ES-I3 (cell line): ENCODE results near the gene HOXB2.
A peak's percentile ranks its signal among the peaks of the same experiment; 100 is the strongest.
"Not testable (repeated sequence)": the region's sequence is repeated elsewhere in the genome, so short reads cannot be mapped to it uniquely, and the experiment has no call there.

ENCODE experiments used
- H3K36me3 ChIP-seq: 2 replicates; pipeline ENCODE4 v1.6.1; 2013; ENCODE audit warnings: mild to moderate bottlenecking, low read length, control low read depth, moderate library complexity; ENCODE audit not compliant: insufficient read depth
- H3K4me1 ChIP-seq: 2 replicates; pipeline ENCODE4 v1.6.1; 2013; ENCODE audit warnings: mild to moderate bottlenecking, control low read depth, low read length; ENCODE audit not compliant: insufficient read depth
- H3K9ac ChIP-seq: 2 replicates; pipeline ENCODE4 v1.6.1; 2013; ENCODE audit warnings: low read depth, mild to moderate bottlenecking, low read length, moderate library complexity
- H3K9me3 ChIP-seq: 2 replicates; pipeline ENCODE4 v1.6.1; 2013; ENCODE audit warnings: mild to moderate bottlenecking, low read length, moderate library complexity; ENCODE audit not compliant: control insufficient read depth, insufficient read depth

HOXB2 gene

GRCh38 chr17:48535793-48536559, 8.9 kb downstream of the HOXB2 start:
- H3K4me1 ChIP-seq, result peaks cover 27% of the 10 kb centered on the region
- not testable (repeated sequence) for H3K36me3 ChIP-seq, H3K9ac ChIP-seq

DNA sequence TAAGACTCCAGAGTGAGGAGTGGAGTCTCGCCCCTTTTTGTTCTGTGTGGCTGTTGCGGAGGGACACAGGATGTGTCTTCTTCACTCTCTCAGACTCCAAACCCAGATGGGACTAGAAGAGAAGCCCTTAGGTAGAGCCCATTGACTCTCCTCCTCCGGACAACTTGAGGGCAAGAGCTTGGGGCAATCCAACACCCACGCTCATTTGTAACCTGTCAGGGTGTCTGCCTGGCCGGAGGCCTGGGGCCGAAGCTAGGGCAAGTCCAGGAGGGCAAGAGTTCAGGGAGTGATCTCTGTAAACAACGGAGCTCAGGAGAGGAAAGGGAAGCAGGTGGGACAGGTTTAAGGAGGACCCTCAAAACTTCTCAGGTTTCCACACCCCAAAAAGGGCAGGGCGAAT, 12.6 kb downstream of the HOXB2 start:
- Histone ChIP-seq H3K4me1 (peaks cover 40% of the 10 kb centered on the region), H3K36me3 (no peaks in the 10 kb centered on the region), H3K9me3 (no peaks in the 10 kb centered on the region), H3K9ac (no peak overlapping the region)

More at GRCh38 chr17:48535793-48536559, 8.9 kb downstream of the HOXB2 start:
- not testable (repeated sequence) for H3K9me3 ChIP-seq

GRCh38 chr17:48530887-48531272, 14.0 kb downstream of the HOXB2 start, which contains the start of gene HOXB1:
Gene HOXB1 (minus strand): TSS chr17:48531011. CDS start chr17:48530904, 107 bp downstream.
- Histone ChIP-seq H3K4me1 (peaks cover 49% of the 10 kb centered on the region), H3K36me3 (no peaks in the 10 kb centered on the region), H3K9ac (peak within 1 kb of the TSS; percentile 52; the same call in 1 of the 2 replicates), H3K9me3 (no peaks in the 10 kb centered on the region)

DNA sequence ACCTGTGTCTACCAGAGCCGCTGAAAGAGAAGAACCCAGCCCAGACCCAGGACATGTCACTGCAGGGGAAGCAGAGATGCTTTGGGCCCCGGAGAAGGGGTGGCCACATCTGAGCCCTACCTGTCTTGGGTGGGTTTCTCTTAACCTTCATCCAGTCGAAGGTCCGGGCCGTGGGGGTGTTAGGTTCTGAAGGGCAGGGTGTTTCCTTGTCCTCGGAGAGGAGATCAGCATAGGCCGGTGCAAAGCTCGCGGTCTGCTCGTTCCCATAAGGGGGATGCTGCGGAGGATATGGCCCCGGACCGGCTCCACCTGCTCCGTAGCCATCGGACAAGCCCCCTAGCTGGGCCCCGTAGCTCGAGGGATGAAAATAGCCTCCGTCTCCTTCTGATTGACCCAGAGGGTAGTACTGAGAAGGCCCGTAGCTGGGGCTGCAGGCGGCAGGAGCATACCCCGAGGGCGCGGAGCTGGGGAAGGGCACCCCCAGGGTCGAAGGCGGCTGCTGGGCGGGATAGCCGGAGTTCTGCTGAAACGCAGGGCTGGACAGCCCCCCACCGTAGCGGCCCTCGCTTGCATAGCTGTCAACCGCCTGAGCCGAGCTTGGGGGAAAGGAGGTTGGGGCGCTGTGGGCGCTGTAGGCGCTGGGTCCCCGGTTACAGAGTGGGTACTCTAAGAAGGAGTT, 14.6 kb downstream of the HOXB2 start:
- Histone ChIP-seq H3K36me3 (no peaks in the 10 kb centered on the region), H3K4me1 (peaks cover 49% of the 10 kb centered on the region), H3K9ac (peak overlapping the region; percentile 52; the same call in 1 of the 2 replicates), H3K9me3 (no peaks in the 10 kb centered on the region)

DNA sequence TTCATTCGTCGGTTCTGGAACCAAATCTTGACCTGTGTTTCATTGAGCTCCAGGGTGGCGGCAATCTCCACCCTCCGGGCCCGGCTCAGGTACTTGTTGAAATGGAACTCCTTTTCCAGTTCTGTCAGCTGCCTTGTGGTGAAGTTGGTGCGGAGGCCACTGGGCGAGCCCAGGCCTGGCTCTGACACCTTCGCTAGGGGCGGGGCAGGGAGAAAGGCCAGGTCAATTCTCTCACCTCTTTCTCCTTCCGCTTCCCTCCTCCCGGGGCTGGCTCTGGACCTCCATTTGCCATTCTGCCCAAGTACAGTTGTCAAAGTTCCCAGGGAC, 15.3 kb downstream of the HOXB2 start:
- Histone ChIP-seq H3K9ac (peak overlapping the region; percentile 52; the same call in 1 of the 2 replicates), H3K4me1 (peaks cover 49% of the 10 kb centered on the region), H3K9me3 (no peaks in the 10 kb centered on the region), H3K36me3 (no peaks in the 10 kb centered on the region)

DNA sequence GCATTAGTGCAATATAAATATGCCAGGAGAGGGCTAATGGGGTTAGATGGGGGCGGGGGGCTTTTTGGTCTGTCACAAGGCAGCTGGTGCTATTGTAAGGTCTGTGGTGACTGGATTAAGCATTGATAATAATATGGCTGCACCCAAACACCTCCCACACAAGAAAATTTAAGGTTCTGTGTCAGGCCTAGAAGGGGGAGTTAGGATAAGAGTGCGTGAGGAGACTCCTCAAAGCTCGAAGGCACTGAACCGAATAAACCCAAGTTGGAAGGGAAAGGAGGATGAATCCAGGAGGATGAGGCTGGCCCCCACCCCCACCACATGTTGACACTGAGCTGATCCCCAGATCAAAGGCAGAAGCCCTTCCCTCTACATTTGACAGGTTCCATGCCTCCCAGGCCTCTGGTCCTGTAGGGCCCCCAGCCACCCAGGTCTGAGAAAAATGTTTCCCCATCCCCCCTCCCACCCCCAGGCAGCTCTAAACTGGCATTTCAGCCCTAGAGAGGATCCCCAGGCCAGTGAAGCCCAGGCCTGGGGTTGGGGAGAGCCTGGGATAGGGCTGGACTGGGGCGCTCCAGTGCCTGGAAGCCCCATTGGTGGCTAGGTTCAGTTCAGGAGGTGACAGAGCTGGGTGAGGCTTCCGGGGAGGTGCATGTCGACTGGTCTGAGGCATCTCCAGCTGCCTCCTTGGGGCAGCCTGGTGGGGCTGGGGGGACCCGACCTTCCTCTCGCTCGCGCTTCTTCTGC, 15.8 kb downstream of the HOXB2 start:
- peaks cover 49% of the 10 kb centered on the region for H3K4me1 ChIP-seq
- no peaks in the 10 kb centered on the region for H3K9me3 ChIP-seq
- no peaks in the 10 kb centered on the region for H3K36me3 ChIP-seq
- peak overlapping the region; percentile 52; the same call in 1 of the 2 replicates for H3K9ac ChIP-seq

DNA sequence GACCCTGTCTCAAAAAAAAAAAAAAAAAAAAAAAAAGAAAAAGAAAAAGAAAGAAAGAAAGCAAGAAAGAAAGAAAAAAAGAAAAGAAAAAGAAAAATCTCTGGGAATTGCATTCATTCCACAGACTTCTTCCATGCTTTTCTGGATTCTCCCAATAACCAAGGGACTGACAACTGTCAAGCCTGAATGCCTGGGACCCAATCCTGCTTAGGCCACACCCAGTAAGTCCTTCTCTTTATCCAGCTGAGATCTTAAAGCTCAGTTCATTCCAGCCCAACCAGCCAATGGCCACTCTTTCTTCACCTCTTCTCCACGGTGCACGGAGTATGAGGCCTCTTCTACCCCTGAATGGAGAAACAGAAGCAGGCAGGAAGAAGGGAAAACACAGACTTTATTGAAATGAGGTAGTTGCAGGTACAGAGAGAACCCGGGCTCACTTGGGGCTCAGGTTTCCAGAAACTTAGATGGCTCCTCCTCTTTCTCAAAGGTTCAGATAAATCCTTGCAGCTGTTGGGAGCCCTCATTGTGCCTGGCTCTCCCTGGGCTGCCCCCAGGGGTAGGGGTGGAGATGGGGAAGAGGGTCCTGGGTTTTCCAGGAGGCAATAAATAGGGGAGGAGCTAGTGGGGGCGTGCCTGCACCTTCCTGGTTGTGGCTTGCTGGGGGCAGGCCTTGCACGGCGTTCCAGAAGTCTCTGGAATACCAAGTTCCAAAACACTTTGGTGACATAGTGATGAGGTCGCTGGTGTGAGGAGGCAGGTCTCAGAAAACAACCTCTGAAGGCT, 16.6 kb downstream of the HOXB2 start:
- Histone ChIP-seq H3K9ac (peak overlapping the region; percentile 55; the same call in 1 of the 2 replicates), H3K4me1 (peaks cover 49% of the 10 kb centered on the region), H3K36me3 (no peaks in the 10 kb centered on the region), H3K9me3 (no peaks in the 10 kb centered on the region)

DNA sequence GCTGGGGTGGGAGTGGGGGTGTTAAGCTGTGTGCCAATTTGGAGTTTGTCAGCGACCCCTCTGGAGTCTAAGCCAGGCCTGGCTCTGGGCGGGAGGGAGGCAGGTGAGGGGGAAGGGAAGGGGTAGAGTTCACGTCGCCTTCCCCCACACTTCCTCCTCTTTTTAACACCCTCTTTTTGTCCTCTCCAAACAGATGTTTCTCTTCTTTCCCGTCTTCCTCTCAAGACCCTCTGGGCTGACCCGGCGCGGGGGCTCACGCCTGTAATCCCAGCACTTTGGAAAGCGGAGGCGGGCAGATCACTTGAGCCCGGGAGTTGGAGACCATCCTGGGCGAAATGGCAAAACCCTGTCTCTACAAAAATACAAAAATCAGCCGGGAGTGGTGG, 17.4 kb downstream of the HOXB2 start:
- Histone ChIP-seq H3K9me3 (no peaks in the 10 kb centered on the region), H3K9ac (peak overlapping the region; percentile 55; the same call in 1 of the 2 replicates), H3K4me1 (peaks cover 55% of the 10 kb centered on the region), H3K36me3 (no peaks in the 10 kb centered on the region)

DNA sequence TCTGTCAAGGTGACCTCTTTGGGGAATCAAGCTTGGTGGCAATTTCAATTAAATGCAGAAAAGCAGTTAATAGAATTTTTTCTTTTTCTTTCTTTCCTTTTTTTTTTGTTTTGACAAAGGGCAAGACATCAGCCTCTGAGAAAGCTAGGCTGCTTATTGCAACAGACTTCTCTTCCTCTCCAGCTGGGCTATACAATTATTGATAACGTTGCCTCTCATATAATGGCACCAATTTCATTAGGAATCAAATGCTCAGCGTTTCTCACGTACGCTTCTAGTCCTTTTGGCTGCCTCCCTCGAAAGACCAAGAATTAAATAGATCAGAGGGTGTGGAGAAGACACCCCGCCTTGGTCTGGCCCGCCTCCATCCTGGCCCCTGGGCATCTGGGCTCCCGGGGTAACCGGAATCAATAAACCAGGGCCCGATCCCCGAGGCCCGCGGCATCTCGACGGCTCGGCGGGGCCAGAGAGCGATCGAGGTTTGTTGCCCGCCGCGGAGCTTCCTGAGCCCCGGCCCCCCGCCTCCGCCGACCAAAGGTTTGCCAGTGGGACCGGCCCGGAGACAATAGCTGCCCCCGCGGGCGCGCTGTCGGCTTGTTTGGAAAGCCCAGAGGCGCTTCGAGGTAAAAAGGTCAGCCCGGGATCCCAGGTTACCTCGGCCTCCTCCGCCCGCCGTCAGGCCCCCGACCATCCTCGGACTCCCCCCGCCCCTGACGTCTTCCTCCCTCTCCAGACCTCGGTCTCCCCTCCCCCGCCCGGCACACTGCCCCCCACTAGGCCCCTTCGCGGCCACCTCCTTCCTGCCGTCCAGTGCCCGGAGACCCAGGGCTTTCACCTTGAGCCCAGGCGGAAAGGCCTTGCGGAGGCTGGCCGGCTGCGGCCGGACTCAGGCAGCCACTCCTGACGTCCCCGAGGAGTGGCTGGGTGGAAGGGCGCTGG, 18.0 kb downstream of the HOXB2 start:
- peaks cover 55% of the 10 kb centered on the region for H3K4me1 ChIP-seq
- no peaks in the 10 kb centered on the region for H3K36me3 ChIP-seq
- H3K9ac ChIP-seq, result peak overlapping the region; percentile 55
- no peaks in the 10 kb centered on the region for H3K9me3 ChIP-seq

DNA sequence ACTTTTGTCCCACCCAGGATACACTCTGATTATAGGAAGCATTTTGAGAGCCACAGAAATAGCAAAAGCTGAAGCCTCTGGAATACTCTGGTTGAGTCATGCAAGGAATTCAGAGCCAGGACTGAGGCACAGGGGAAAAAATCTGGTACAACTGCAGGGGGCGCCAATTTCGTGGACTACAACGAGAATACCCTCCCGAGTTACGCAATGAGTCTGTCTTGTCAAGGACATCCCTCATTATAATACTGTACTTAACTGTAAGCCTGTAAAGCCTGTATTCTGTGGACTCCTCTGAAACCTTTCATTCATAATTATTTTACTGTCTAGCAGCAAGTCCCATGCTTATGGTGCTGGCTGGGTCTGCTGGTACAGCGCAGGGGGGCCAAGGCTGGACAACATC, 21.9 kb downstream of the HOXB2 start:
- Histone ChIP-seq H3K4me1 (peaks cover 45% of the 10 kb centered on the region), H3K36me3 (no peaks in the 10 kb centered on the region), H3K9ac (no peak overlapping the region), H3K9me3 (no peaks in the 10 kb centered on the region)

DNA sequence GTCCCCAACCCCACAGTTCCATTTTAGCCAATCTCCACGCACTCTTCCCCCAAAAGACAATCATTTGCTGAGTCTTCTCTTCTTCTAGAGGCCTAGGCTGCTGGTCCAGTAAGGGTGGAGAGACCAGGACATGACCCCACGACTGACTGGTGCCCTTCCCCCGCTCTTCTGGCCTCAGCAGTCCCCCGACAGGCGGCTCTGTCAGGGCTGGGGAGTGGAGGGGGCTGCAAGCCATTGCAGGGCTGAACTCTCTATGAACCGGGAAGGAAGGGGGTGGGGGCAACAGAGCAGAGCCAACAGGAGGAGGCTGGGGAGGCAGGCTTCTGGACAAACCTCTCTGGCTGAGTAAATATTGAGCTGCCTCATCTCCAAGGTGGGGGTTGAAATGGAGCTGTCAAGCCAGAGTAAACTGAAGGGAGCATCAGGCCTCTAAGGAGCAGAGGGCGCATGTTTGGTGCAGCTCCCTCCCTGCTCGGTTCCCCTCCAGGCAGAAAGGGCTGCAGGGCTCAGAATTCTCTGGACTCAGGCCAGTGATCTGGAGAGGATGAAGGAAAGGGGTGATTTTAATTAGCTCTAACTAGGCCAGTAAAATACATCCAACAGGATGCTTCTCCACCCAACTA, 22.8 kb downstream of the HOXB2 start:
- H3K36me3 ChIP-seq, result no peaks in the 10 kb centered on the region
- H3K9ac ChIP-seq, result peak overlapping the region; percentile 17; the same call in 1 of the 2 replicates
- H3K4me1 ChIP-seq, result peaks cover 42% of the 10 kb centered on the region

DNA sequence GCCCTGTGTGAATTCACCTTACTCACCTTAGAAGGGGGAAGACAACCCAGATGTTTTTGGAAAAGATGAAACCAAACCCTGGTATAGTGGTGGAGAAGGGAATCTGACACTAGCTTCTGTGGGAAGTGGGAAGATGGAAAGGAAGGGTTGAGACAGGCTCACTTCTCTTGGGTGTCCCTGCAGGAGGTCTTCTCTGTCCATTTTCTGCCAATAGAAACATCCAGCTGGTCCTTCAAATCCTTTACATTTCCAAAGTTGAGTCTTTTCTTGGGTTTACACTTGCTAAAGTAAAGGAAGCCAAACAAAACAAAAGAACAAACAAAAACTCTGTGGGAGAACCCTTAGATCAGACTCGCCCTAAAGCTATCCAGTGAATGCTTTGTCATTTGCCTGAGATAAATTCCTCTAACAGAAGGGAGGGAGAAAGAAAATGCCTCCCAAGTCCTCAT, 24.3 kb downstream of the HOXB2 start:
- no peak overlapping the region for H3K9ac ChIP-seq
- no peaks in the 10 kb centered on the region for H3K9me3 ChIP-seq
- H3K4me1 ChIP-seq, result peaks cover 42% of the 10 kb centered on the region
- H3K36me3 ChIP-seq, result no peaks in the 10 kb centered on the region

More for the DNA sequence above, 22.8 kb downstream of the HOXB2 start:
- H3K9me3 ChIP-seq, result no peaks in the 10 kb centered on the region

- H3K9me3 ChIP-seq, result no peaks in the 10 kb centered on the region
- H3K4me1 ChIP-seq, result peaks cover 49% of the 10 kb centered on the region
- no peak overlapping the region for H3K9ac ChIP-seq
- no peaks in the 10 kb centered on the region for H3K36me3 ChIP-seq
Observed at GRCh38 chr17:48519427-48519826, 25.5 kb downstream of the HOXB2 start.
